HT-29 (cell line): Measurements from ENCODE around the gene MYL4. TPM values are rescaled to one million over a fixed set of nuclear protein-coding genes. Genes with fewer than 3 reads are reported as not detected.
"Not testable (repeated sequence)": the region's sequence is repeated elsewhere in the genome, so short reads cannot be mapped to it uniquely, and the experiment has no call there.

Experiments used
- DNase-seq: peaks from one replicate; pipeline ENCODE4 v3.0.0-alpha.2; 2015; ENCODE audit warnings: low spot score
- total RNA-seq: library from RNA; depleted of rRNA; stranded (reverse); fragments of >200 nt; shearing (Covaris generic); gene quantifications from 2 replicates; pipeline ENCODE4 v1.2.3, GENCODE V29; 2014

MYL4 gene
- total RNA-seq, 1 experiment from 2014 or later, result not detected

DNA sequence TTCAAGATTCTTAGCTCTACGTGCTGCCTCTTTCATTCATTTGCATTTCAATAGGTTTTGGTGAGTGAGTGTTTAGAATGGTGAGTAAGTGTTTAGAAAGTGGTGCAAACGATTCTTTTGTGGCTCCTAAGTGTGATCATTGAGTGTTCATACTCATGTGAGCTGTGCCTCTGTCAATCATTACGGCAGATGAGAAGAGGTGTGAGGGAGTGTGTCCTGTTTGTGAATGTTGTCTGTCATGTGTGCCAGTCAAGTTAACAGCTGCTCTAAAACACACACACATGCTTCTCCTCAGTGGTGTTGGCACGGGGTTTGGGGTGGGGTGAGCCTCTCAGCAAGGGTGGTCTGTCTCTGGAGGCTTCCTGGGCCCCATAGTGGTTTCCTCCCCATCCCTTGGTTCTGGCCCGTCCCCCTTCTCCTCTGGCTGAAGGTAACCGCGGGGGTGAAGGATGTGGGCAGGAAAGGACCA lies 11.4 kb downstream of the MYL4 start:
- DNase-seq, result no peak

DNA sequence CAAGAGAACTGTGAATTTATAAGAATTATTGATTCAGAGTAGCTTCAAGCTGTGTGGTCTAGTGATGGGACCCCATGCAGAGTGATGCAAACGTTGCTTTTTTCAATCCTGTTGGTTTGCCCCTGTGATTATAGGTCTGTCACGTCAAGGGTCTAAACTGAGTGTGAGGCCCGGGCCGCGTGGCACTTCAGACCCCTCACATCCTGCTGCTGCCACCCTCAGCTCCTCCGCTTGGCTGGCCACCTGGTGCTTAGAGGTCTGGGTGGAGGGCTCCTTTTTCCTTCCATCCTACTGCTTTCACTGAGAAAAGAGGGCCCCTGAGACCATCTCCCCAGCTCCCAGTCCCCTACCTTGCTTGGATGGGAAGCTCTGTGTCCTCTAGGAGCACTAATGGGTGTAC lies 12.0 kb downstream of the MYL4 start:
- no peak for DNase-seq

DNA sequence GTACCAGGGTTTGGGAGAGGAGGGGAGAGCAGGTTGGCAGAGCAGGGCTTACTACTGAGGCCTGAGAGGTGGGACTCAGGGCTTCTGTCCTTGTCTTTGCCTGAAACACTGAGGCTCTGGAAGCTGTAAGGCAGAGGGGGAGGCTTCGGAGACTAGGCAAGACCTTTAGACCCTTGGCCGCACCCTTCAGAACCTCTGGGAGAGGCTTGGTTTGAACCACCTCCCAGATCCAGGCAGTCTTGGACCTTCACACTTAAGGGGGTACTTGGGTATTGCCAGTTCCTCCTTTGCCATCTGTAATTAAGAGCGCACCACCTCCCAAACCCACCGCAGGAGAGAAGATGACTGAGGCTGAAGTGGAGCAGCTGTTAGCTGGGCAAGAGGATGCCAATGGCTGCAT lies 12.9 kb downstream of the MYL4 start:
- DNase-seq, result no peak

DNA sequence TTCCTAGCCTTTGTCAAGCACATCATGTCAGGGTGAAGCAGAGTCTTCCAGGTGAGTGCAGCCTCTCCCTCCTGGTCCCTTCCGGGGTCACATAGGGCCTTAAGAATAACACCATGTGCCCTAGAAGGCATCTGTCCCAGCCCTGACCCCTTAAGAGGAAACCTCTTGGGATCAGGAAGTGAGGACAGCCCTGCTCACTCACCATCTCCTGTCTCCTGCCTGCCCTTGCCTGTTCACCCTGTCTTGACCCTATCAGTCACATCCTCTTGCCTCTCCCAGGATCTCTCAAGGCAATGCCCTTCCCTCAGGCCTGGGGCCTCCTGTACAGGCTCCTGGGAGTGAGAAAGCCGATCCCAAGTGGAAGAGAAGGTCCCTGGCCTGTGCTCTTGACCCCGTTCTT lies 13.9 kb downstream of the MYL4 start:
- no peak for DNase-seq

DNA sequence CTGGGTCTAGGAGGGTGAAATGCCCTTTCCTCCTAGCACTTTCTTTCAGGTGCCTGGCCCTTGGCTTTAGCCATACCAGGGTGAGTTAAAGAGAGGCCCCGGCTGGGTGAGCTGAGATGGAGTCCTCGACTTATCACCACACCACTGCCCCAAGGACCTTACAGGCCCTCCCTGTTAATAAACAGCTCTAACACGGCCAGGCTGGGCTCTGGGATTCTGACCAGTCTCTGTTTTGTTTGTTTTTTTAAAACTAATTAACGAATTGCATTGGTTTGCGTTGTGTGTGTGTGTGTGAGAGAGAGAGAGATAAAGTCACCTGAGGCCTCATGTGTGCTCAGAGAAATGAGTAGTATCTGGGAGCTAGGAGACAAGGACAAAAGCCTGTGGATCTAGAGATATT lies 14.3 kb downstream of the MYL4 start:
- DNase-seq, result no peak

DNA sequence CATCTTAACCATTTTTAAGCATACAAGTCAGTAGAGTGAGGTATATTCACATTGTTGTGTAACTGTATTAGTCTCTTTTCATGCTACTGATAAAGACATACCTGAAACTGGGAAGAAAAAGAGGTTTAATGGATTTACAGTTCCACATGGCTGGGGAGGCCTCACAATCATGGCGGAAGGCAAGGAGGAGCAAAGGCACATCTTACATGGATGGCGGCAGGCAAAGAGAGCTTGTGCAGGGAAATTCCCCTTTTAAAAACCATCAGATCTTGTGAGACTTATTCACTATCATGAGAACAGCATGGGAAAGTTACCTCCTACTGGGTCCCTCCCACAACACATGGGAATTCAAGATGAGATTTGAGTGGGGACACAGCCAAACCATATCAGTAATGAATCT lies 14.9 kb downstream of the MYL4 start:
- DNase-seq, result not testable (repeated sequence)

DNA sequence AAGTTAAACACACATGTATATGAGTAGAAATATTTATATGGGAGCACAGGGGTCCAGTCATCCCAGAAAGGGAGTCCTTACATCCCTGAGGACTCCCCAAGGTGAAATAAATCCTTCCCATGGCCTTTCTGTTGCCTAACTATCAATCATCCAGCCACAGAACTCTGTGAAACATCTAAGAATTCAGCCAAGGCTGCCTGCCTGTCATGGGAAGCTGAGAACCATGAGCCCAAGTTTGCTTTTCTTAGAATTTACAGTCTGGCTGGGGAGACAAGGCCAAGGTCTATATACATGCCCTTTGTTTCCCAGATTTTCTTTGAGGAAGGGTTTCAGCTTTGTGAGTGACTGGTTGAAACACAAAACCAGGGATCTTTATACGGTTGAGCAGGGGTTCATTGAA lies 15.8 kb downstream of the MYL4 start:
- DNase-seq, result no peak

DNA sequence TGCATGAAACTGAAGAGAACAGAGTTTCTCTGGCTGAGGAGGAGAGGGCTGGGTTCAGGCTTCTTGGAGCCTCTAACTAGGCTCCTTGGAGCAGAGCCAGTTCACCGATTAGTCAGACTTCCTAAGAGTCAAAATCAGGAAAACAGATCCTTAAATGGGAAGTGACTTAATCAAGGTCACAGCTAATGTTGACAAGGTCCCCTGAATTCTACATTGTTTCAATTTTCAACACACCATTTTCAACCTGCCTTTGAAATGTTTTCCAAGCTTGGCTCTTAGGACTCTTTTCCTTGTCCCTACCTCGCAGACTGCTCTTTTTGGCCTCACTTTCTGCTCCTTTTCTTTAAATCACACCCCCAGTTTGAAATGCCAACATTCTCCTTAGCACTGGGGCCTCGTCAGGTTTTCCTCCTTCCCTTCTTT lies 16.3 kb downstream of the MYL4 start:
- DNase-seq, result no peak

DNA sequence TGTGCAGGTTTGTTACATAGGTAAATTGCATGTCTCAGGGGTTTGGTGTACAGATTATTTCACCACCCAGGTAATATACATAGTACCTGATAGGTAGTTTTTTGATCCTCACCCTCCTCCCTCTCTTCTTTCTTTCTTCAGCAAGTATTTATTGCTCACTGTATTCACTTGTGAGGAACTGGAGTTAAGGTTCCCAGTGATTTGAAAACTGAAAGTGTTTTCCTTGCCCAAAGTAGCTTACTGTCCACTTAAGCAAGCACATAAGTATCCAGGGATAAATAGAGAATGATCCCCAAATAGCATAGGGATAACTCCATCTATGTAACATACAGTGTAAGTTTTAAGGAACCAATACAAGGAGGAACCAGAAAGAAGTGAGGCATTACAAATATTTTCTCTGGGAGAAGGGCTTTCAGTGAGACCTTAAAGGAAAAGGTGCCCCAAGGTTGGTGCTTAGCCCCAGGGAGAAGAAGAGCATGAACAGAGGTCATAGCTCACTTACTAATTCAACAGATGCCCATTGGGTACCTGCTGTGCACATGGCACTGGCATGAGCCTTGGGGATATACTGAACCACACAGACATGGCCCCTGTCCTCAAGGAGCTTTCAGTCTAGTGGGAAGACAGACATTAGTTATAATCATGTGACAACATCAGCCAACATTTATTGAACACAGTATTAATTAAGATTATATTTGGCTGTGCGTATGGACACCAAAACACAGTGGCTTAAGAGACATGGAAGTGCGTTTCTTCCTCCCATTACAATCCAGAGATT lies 17.0 kb downstream of the MYL4 start:
- no peak for DNase-seq

DNA sequence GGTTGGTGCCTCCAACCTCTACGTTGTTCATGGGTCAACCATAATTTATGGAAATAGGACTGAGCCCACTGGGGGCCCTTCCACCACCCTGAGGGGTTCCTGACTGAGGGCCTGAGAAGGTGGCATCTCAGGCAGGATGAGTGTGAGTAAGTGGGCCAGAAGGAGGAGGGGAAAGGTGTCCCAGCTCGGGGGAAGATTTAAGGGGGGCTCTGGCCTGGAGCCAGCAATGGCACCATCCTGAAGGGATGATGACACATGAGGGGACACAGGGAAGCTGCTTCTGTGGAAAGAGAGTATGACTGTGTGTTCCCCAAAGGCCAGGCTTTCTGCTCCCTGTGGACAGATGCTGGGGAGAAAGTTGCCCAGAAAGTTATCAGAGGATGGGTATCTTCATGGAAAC lies 18.7 kb downstream of the MYL4 start:
- DNase-seq, result no peak

DNA sequence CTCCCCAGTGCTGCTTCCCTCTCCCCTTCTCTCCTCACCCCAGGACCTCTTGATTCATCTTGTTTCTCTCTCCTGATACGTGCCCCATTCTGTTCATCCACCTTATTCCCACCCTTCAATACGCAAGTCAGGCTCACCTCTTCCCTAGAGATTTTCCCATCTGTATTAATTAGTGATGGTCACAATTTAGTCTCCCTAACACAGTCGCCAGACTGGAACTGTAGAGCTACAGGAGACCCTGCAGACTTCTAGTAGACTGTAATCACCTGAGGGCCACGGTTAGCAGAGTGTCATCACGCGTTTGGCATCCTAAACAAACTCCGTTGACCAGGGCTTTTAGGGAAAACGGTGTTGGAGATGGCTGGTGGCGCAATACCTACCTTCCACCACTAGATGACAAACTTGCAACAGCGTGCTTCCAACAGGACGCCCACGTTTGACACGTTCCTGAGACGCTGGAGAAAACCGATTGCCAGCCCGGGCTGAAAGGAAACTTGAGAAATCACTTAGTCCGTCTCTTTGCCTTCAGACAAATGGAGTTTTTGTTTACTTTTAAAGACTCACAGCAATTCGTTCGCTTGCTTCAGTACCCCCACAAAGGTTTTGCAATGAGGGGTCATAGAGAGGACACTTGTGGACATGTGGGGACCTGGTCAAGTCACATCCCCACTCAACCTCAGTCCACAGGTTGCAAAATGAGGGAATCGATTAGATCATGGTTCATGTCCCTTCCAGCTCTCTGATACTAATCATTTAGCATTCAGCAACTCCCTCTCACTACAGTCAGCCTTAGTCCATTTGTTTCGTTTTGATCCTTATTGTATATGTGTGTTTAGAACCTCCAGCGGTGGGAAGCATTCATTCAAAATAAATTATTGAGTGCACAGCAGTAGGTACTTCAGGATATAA lies 20.6 kb downstream of the MYL4 start:
- peak; percentile 87 for DNase-seq

DNA sequence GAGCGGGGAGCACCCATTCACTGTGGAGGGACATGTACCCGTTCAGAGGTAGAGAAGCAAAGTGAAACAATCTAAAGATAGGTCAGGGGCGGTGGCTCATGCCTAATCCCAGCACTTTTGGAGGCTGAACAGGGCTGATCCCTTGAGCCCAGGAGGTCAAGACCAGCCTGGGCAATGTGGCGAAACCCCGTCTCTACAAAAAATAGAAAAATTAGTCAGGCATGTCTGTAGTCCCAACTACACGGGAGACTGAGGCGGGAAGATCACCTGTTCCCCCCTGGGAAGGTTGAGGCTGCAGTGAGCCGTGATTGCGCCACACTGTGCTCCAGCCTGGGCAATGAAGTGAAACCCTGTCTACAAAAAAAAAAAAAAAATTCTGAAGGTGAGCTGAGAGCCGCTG lies 21.7 kb downstream of the MYL4 start:
- no peak for DNase-seq

DNA sequence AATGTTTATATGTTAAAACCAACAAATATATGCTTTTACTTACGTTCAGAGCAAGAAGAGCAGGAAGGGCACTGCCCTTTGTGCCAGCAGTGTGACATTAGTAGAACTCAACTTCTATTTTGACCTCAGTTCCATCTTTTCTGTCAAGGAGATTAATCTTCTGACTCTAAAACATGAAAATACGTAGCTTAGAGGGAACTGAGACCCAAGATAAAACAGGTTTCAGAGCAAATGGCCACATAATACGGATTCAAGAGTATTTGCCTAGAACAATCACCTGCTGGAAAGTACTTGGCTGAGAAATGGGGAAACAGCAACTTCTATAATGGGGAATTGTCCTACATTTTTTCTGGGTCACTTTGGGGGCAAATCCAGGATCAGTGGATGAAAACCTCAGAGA lies 22.2 kb downstream of the MYL4 start:
- DNase-seq, result no peak

DNA sequence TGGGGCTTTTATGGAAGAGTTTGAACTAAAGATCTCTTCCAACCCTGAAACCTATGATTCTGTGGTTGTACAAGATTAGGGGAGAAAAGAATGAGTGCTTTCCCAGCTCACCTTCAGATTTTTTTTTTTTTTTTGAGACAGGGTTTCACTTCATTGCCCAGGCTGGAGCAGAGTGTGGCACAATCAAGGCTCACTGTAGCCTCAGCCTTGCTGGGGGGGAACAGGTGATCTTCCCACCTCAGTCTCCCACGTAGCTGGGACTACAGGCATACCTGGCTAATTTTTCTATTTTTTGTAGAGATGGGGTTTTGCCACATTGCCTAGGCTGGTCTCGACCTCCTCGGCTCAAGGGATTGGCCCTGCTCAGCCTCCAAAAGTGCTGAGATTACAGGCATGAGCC lies 22.7 kb downstream of the MYL4 start:
- no peak for DNase-seq

DNA sequence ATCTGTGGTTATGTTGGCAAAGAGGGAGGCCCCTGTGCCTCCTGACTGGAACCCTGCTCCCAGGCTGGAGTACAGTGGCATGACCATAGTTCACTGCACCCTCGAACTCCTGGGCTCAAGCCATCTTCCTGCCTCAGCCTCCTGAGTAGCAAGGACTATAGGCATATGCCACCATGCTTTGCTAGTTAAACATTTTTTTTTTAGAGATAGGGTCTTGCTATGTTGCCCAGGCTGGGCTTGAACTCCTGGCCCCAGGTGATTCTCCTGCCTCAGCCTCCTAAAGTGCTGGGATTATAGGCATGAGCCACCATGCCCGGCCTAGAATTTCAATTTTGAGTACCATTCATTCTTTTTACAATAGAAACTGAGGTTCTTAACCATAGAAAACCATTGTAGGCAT lies 23.3 kb downstream of the MYL4 start:
- DNase-seq, result no peak

DNA sequence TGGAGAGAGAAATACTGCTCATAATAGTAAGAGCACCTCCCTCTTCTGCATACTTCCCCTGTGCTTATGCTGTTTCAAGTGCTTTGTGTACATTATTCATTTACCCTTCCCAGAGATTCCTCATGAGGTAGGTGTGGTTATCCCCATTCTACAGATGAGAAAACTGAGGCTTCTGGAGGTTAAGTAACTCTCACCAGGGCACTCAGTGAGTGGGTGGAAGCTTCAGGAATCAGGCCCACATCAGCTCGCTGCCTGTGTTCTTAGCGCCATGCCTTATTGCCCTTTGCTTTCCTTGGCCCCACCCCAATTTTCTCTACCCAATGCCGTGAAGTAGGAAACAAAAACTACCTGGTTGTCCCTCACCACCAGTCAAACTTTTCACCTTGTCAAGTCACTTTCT lies 26.4 kb downstream of the MYL4 start:
- no peak for DNase-seq

DNA sequence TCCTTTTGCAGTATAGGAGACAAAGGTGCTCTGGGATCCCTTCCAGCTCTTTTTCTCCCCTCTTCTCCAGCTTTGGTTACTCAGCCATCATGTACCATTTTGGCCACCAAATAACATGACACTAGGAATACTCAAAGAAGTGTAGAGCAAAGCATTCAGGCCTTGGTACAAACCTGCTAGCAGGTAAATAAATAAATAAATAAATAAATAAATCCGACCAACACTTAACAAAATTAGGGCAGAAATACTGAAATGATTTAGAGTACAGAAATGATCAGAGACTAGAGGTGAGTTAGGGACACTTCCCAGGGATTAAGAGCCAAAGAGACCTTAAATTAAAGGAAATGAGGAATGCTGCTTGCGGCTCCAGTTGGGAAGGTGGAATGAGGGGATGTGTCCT lies 26.8 kb downstream of the MYL4 start:
- no peak for DNase-seq

DNA sequence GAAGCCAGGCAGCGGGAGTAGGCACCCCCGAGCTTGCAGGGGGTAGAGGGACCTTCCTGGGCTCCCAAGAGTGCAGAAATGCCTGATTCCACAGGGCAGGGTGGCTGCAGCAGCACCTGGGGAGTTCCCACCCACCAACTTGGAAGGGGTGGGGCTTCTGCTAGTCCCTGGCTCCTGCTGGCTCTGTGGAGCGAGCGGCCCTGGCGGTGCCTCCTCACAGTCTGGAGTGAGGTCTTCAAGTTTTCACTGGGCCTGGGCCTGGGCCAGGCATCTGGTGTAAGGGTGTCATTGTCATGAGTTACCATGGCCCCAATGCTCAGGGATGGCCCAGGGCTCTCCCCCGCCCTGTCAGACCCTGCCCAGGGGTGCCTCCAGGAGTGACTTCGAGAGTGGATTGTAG lies 28.7 kb downstream of the MYL4 start:
- no peak for DNase-seq

DNA sequence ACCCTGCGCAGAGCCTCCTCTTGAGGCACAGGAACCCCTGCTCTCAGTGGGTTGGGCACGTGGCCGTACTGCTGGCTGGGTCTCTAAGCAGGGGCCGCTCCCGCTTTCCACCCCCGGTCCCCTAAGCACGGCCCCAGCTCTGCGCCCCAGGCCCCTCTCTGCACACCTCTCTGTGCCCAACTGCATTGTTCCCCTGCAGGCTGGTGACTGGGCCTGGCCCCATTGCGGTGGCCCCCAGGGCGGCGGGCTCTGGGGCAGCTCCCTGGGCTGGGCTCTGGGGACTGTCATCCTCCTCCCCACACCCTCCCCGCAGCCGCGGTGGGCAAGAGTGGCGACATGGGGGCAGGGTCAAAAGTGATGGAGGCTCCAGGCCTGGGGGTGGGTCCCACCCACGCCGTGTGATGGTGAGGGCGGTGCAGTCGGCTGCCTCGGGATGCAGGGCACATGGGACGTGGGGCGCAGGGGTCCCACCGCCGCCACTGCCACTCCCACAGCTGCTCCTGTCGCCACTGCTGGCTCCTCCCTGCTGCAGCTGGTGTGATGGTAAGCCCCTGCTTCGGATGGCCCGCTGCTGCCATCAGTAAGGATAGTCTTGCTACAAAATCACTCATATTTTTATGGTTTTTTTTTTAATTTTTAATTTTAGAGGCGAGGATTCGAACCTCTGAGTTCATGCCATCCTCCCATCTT lies 29.3 kb downstream of the MYL4 start:
- DNase-seq, result no peak

DNA sequence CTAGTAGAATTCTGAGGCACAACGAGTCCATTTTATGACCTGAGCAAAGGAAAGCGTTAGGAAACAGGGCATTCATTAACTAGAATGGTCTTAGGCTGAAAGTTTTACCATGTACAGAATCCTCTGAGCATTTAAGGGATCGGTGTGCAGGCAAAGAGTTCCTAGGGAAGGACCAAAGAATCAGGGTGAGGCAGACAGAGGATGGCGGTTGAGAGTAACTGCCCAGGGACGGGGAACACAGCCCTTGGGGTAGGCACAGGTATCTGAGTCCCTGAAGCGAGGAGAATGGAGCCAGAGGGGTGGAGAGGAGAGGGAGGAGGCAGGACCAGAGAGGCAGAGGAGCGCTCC lies 30.4 kb downstream of the MYL4 start:
- DNase-seq, result no peak

DNA sequence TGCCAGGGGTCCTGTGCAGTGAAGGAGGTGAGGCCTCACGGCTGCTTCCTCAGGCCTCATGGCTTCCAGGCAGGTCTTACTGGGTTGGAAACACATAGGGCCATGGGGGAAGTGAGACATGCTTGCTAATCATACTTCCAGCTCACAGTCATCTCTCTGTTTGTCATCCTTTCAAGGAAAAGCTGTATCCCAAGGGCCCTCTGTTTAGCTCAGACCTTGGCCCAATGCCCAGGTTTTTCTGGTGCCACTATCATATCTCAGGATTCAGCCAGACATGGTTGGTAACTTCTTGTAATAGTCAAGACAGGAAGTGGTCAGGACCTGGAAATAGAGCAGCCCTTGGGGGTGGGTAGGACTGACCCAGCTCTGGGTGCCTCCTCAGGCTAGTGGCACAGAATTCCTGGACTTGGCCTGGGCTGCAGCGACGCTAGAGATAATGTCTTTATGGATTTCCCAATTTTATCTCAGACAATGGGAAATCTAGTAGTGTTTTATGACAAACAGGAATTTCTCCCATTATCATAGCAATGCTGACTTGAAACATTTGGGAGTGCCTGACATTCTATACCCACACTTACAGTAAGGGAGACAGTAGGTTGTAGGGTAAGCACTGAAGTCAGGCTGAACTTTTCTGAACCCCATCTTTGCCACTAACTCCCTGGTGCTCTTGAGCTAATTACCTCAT lies 31.0 kb downstream of the MYL4 start:
- DNase-seq, result peak; percentile 47

DNA sequence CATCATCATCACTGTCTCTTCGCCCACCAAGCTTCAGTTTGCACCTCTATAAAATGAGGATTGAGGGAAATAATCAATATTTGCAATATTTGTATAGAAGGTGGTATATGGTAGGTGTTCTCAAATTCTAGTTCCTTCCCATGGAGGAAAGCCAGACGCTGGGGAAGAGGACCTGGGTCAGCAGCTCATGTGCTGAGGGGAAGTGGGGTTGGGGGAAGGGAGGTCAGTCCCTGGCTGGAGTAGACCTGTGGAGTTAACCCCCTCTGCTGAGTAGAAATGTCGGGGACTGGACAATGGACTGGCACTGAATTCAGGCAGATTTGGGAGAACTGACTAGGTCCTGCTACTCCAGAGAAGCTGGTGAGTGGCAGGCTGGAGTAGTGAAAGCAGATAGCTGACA lies 31.7 kb downstream of the MYL4 start:
- DNase-seq, result no peak
